Measurements from ENCODE around the gene ACACA. TPM values are rescaled to one million over a fixed set of nuclear protein-coding genes. Genes with fewer than 3 reads are reported as not detected.

The ACACA gene
- total RNA-seq, 1 donor = 72.7 TPM

GRCh38 chr17:37322826-37323561 lies 83.6 kb downstream of the ACACA start:
- TF ChIP-seq CTCF (IDR thresholded peaks at IDR 0.05; ENCODE audit: insufficient read depth, low read length) = no peak

GRCh38 chr17:37322106-37322505 lies 84.5 kb downstream of the ACACA start:
- no peak overlapping the region for H3K4me3 ChIP-seq (ENCODE audit: low read depth, low read length)
- TF ChIP-seq CTCF (IDR thresholded peaks at IDR 0.05; ENCODE audit: insufficient read depth, low read length) = no peak
- no peak for DNase-seq (ENCODE audit: low read depth)

More at GRCh38 chr17:37322826-37323561, 83.6 kb downstream of the ACACA start:
- no peak overlapping the region for H3K4me3 ChIP-seq (ENCODE audit: low read depth, low read length)
- no peak for DNase-seq (ENCODE audit: low read depth)

- no peak for TF ChIP-seq CTCF (IDR thresholded peaks at IDR 0.05; ENCODE audit: insufficient read depth, low read length)
- no peak overlapping the region for H3K4me3 ChIP-seq (ENCODE audit: low read depth, low read length)
- no peak for DNase-seq (ENCODE audit: low read depth)
Observed at GRCh38 chr17:37318931-37319594, 87.6 kb downstream of the ACACA start.

GRCh38 chr17:37317867-37318266 lies 88.8 kb downstream of the ACACA start:
- no peak for TF ChIP-seq CTCF (IDR thresholded peaks at IDR 0.05; ENCODE audit: insufficient read depth, low read length)
- DNase-seq (ENCODE audit: low read depth) = no peak
- H3K4me3 ChIP-seq (ENCODE audit: low read depth, low read length) = no peak overlapping the region

GRCh38 chr17:37315601-37316000 lies 91.0 kb downstream of the ACACA start:
- TF ChIP-seq CTCF (IDR thresholded peaks at IDR 0.05; ENCODE audit: insufficient read depth, low read length) = no peak
- no peak for DNase-seq (ENCODE audit: low read depth)
- H3K4me3 ChIP-seq (ENCODE audit: low read depth, low read length) = no peak overlapping the region

GRCh38 chr17:37312137-37312923 lies 94.3 kb downstream of the ACACA start:
- H3K4me3 ChIP-seq (ENCODE audit: low read depth, low read length) = no peak overlapping the region
- no peak for DNase-seq (ENCODE audit: low read depth)
- TF ChIP-seq CTCF (IDR thresholded peaks at IDR 0.05; ENCODE audit: insufficient read depth, low read length) = no peak

Measured in fibroblast of the aortic adventitia (primary cell).